NT2/D1 (cell line): ENCODE results near the gene CNGB1.

Source experiments
- SUZ12 ChIP-seq: IDR thresholded peaks from 2 replicates; pipeline ENCODE4 v1.6.1; 2011; ENCODE audit not compliant: insufficient read length, insufficient read depth; ENCODE audit errors: extremely low read depth
- YY1 ChIP-seq: IDR thresholded peaks from 2 replicates; pipeline ENCODE4 v1.6.1; 2011; ENCODE audit not compliant: insufficient read length, insufficient read depth
- ZNF274 ChIP-seq: IDR thresholded peaks from 2 replicates; pipeline ENCODE4 v1.6.1; 2011; ENCODE audit warnings: mild to moderate bottlenecking, low read depth, low read length

GRCh38 chr16:57912529-57913260 lies 58.2 kb downstream of the CNGB1 start:
- TF ChIP-seq YY1 (no peak), SUZ12 (no peak), ZNF274 (no peak)
